Esophagus muscularis mucosa (tissue), 3 donors: ENCODE measurements around the gene SLITRK3.

ENCODE experiments used
- CTCF ChIP-seq, 3 experiments: fragments of 200-600 bp in 2 of 3; fragments of 450-650 bp in 1 of 3; sonication (generic) in 2 of 3; IDR thresholded peaks; one replicate each; pipeline ENCODE4 v1.5.1; 2017 to 2019; ENCODE audit warnings: antibody characterized with exemption in 3 of 3, mild to moderate bottlenecking in 2 of 3, moderate library complexity in 1 of 3
- POLR2A ChIP-seq: fragments of 450-650 bp; IDR thresholded peaks from one replicate; pipeline ENCODE4 v1.6.1; 2017; ENCODE audit warnings: antibody characterized with exemption, moderate library complexity, mild to moderate bottlenecking, low read depth
- POLR2AphosphoS5 ChIP-seq, 2 donors: sonication (generic); formaldehyde crosslinking; IDR thresholded peaks; one replicate each; pipeline ENCODE4 v1.6.1; 2017; ENCODE audit warnings: antibody characterized with exemption in 2 of 2

DNA sequence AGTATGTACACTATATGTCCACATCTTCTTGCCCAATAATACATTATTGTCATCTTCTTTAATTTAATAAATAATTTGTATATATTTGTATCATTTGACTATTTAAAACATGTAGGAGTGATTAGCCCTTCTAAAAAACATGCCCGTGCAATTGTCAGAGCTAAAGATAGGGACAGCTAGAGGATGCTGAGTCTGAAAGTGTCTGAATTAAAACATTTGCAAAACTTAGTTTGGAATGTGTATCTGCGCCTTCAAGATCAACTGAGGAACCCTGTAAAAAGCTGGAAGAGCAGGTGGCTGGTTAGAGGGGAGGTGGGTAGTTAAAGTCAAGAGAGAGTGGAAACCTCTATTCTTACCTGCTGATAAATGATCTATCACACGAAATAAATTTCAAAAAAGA lies 4.7 kb downstream of the SLITRK3 start:
- TF ChIP-seq CTCF (IDR thresholded peaks at IDR 0.05) (no peak), POLR2AphosphoS5 (IDR thresholded peaks at IDR 0.05) (no peak), POLR2A (no peak)
